Skin of body (tissue), 2 donors: ENCODE data around the gene SCCPDH. TPM values are rescaled to one million over a fixed set of nuclear protein-coding genes. Genes with fewer than 3 reads are reported as not detected.
"Not testable (repeated sequence)": the region's sequence is repeated elsewhere in the genome, so short reads cannot be mapped to it uniquely, and the experiment has no call there.

Source experiments
- DNase-seq: peaks from one replicate; lab custom pipeline; 2025; lab: John Stamatoyannopoulos, UW
- total RNA-seq: library from RNA; depleted of rRNA; stranded (reverse); fragments of >200 nt; gene quantifications from one replicate; pipeline ENCODE4 v1.2.3, GENCODE V29; 2014

SCCPDH gene
- total RNA-seq, 1 donor from 2014 or later, result 29.1 TPM

DNA sequence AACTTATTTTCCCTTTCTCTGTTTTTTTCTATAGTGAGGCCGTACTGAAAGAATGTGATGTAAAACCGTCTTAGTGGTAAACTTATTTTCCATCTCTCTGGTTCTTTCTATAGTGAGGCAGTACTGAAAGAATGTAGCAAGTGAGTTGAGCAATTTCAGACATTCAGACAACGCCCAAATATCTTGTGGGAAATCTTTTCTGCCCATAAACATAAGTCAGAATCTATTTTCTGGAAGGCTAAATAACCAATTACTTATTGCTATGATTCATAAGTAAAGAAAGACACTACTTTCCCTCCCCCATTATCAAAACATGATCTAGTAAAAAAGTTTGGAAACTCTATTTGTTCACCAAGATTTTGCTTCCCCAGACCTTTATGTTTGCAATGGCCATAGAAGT, 18.8 kb upstream of the SCCPDH start:
- peak; percentile 81 for DNase-seq

DNA sequence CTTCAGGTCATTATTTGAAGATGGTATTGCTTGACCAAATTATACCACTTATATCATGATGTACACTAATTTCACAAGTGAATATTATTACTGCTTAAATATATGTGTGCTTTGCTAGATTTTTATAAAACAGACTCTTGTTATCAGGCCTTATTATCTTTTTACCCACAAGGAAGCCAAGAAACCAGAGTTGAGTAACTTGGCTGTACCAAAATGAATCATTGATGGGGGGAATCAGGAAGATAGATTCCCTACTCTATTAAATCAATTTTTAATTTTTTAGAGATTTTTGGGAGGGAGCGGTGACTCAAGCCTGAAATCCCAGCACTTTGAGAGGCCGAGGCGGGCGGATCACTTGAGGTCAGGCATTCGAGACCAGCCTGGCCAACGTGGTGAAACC, 16.0 kb upstream of the SCCPDH start:
- no peak for DNase-seq

DNA sequence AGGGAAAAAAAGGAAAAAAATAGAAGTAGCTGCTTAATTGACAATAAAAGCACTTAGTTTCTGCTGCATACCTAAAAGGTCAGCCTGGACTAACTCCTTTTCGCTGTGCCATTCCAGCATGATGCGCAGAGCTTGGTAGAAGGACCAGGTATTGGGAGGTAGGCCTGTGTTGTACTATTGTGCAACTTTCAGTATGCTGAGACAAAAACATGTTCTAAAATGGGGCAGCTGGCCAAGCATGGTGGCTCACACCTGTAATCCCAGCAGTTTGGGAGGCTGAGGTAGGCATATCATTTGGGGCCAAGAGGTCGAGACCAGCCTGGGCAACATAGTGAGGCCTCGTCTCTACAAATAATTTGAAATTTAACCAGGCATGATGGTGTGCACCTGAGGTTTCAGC, 15.0 kb upstream of the SCCPDH start:
- DNase-seq, result no peak

- DNase-seq, result no peak
Measured at GRCh38 chr1:246709835-246710234, 14.4 kb upstream of the SCCPDH start.

GRCh38 chr1:246711548-246712003, 12.6 kb upstream of the SCCPDH start:
- no peak for DNase-seq

DNA sequence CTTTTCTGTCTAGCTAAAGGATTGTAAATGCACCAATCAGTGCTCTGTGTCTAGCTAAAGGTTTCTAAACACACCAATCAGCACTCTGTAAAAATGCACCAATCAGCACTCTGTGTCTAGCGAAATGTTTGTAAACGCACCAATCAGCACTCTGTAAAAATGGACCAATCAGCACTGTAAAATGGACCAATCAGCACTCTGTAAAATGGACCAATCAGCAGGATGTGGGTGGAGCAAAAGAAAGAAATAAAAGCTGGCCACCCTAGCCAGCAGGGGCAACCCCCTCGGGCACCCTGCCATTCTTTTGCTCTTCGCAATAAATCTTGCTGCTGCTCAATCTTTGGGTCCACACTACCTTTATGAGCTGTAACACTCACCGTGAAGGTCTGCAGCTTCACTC, 11.8 kb upstream of the SCCPDH start:
- not testable (repeated sequence) for DNase-seq

DNA sequence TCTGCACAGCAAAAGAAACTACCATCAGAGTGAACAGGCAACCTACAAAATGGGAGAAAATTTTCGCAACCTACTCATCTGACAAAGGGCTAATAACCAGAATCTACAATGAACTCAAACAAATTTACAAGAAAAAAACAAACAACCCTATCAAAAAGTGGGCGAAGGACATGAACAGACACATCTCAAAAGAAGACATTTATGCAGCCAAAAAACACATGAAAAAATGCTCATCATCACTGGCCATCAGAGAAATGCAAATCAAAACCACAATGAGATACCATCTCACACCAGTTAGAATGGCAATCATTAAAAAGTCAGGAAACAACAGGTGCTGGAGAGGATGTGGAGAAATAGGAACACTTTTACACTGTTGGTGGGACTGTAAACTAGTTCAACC, 4.8 kb upstream of the SCCPDH start:
- not testable (repeated sequence) for DNase-seq

DNA sequence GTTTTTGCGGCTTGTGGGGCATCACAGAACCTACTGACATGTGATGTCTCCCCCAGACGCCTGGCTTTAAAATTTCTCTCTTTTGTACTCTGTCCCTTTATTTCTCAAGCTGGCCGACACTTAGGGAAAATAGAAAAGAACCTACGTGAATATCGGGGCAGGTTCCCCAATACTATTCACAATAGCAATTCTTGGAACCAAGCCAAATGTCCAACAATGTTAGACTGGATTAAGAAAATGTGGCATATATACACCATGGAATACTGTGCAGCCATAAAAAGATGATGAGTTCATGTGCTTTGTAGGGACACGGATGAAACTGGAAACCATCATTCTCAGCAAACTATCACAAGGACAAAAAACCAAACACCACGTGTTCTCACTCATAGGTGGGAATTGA, 3.4 kb upstream of the SCCPDH start:
- not testable (repeated sequence) for DNase-seq

DNA sequence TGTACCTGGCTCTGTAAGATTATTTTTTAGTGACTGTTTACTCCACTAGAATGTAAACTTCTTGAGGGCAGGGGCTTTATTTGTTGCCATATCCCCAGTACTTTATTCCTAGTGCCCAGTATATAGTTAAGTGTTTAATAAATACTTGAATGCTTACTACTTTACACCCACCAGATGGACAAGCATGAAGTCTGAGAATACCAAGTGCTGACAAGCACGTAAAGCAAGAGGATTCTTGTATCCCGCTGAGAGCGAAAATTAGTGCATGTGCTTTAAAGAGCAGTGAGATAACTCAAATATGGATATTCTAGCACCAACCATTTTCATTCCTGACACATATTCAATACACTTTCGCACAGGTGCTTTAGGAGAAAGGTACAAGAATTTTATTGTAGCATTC, 1.5 kb upstream of the SCCPDH start:
- no peak for DNase-seq

- DNase-seq, result peak; percentile 37
Measured at GRCh38 chr1:246724731-246725095, 504 bp downstream of the SCCPDH start.

DNA sequence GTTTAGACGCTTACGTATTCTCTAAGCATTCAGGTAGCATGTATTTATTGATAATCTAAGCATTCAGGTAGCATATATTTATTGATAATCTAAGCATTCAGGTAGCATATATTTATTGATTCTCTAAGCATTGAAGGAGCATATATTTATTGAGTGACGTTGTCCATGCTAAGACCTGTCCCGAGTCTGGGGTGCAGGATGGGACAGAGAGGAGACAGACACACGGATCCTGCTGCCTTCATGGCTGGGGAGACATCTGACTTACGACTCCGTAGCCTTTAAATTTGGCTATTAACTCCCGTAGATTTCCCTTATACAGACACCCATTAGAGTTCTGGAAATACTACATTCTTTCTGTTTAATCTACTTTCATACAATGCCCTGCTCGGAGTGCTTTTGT, 982 bp downstream of the SCCPDH start:
- no peak for DNase-seq

GRCh38 chr1:246726255-246726679, 2.1 kb downstream of the SCCPDH start:
- no peak for DNase-seq

DNA sequence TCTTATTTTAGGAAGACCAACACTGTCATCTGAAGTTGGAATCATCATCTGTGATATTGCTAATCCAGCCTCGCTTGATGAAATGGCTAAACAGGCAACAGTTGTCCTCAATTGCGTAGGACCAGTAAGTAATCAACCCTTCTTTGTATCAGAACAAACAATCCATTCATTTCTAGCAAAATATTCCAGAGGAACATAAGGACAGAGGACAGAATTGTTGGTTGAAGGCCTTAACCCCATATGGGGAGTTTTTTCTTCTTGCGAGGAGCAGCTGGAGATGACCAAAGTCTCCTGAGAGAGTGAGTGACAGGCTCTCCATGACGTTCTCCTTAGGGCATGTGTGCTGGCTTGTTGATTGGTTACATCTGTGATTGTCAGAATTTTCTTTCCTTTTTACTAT, 2.7 kb downstream of the SCCPDH start:
- DNase-seq, result peak; percentile 44

- no peak for DNase-seq
Measured at GRCh38 chr1:246727594-246727993, 3.4 kb downstream of the SCCPDH start.

DNA sequence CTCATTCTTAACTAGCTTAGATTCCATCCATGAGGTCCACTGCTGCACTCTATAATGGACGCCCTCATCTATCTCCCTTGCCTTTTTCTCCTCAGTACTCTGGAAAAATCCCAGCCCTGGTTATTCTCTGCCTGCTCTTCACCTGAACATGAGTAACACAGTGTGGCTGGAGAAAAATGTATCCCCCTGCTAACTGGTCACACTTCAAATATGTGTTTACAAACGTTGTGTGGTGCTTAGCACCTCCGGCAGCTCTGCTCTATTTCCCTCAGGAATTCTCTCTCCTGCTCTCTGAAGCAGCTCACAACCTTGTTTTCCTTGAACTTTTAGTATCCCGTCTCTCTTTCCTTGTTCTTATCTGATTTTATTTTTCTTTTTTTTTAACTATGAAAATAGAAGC, 4.1 kb downstream of the SCCPDH start:
- no peak for DNase-seq

- not testable (repeated sequence) for DNase-seq
Measured at GRCh38 chr1:246729040-246729439, 4.8 kb downstream of the SCCPDH start.

DNA sequence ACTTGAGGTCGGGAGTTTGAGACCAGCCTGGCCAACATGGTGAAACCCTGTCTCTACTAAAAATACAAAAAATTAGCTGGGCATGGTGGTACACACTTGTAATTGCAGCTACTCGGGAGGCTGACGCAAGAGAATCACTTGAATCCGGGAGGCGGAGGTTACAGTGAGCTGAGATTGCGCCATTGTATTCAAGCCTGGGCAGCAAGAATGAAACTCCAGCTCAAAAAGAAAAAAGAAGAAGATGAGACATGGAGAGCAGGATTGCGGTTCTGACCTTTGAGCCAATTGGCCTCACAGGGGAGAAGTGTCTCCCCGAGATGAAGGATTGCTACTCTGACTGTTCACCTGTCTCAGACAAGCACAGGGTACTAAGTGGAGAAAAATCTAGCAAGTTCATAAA, 6.6 kb downstream of the SCCPDH start:
- no peak for DNase-seq

- DNase-seq, result not testable (repeated sequence)
Measured at GRCh38 chr1:246731873-246732272, 7.7 kb downstream of the SCCPDH start.

DNA sequence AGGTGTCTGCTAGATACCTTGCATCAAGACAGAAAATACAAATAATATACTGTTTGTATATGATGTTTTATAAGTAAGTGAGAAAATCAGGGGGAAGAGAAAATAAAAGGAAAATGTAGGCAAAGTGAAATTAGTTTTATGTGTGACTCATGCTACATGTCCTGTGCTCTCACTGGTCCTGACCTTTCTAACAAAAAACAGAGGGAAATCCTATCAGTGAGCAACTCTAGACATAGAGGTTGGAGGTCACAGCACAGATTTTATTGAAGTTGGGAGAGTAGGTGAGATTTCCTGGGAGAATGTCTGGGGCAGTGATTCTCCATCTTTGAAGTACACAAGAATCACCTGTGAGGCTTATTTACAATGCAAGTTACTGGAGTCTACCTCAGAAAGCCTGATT, 9.5 kb downstream of the SCCPDH start:
- DNase-seq, result no peak

GRCh38 chr1:246734866-246735265, 10.7 kb downstream of the SCCPDH start:
- no peak for DNase-seq

DNA sequence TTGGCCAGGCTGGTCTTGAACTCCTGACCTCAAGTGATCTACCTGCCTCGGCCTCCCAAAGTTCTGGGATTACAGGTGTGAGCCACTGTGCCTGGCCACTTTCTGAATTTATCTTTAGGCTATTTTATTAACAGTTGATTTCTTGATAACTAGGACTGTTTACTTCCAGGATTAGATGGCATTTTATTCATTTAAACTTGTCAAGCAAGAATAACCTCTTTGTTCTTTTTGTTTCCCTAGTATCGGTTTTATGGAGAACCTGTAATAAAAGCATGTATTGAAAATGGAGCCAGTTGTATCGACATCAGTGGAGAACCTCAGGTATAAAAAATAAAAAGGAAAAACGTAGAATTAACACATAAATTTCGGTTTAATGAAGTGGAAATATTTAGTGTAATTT, 11.5 kb downstream of the SCCPDH start:
- DNase-seq, result no peak

- DNase-seq, result no peak
Measured at GRCh38 chr1:246742396-246742795, 18.2 kb downstream of the SCCPDH start.

GRCh38 chr1:246746155-246746554, 21.9 kb downstream of the SCCPDH start:
- DNase-seq, result not testable (repeated sequence)

- DNase-seq, result no peak
Measured at GRCh38 chr1:246748006-246748405, 23.8 kb downstream of the SCCPDH start.
